ENCODE results near the gene RHBG.

Gene RHBG

GRCh38 chr1:156431366-156431765 lies 62.4 kb downstream of the RHBG start:
- Histone ChIP-seq H3K9ac (ENCODE audit: low read depth, low read length) (no peak overlapping the region), H3K4me2 (ENCODE audit: insufficient read depth, low read length) (no peak overlapping the region)

GRCh38 chr1:156431769-156432668 lies 63.0 kb downstream of the RHBG start:
- H3K36me3 ChIP-seq (ENCODE audit: insufficient read depth, low read length), result no peaks in the 10 kb centered on the region
- H3K9me3 ChIP-seq (ENCODE audit: insufficient read depth, low read length, severe bottlenecking), result no peaks in the 10 kb centered on the region
- ATAC-seq (ENCODE audit: insufficient read depth, low read depth) (no peak), DNase-seq (no peak)
- H3K79me2 ChIP-seq (ENCODE audit: insufficient read depth, low read length), result no peaks in the 10 kb centered on the region
- H3K9ac ChIP-seq (ENCODE audit: low read depth, low read length), result no peak overlapping the region
- no peak for TF ChIP-seq CTCF (IDR thresholded peaks at IDR 0.05; ENCODE audit: borderline replicate concordance, extremely low read depth, low read length, poor library complexity, severe bottlenecking)
- TF ChIP-seq EZH2 (IDR thresholded peaks at IDR 0.05; ENCODE audit: borderline replicate concordance, low read depth, low read length, severe bottlenecking), result no peak
- no peaks in the 10 kb centered on the region for H4K20me1 ChIP-seq (ENCODE audit: insufficient read depth, low read length)
- H3K27me3 ChIP-seq (ENCODE audit: insufficient read depth, low read length, poor library complexity), result peaks cover 38% of the 10 kb centered on the region
- H3K4me2 ChIP-seq (ENCODE audit: insufficient read depth, low read length), result no peak overlapping the region
- no peak overlapping the region for H3K27ac ChIP-seq (ENCODE audit: low read length)
- H3K4me3 ChIP-seq (ENCODE audit: low read depth in 1 of 2, low read length in 2 of 2), result no peak overlapping the region
- H2AFZ ChIP-seq (ENCODE audit: low read depth, low read length), result no peak overlapping the region
- H3K4me1 ChIP-seq (ENCODE audit: insufficient read depth, low read length), result no peaks in the 10 kb centered on the region

More at GRCh38 chr1:156431366-156431765, 62.4 kb downstream of the RHBG start:
- H3K4me1 ChIP-seq (ENCODE audit: insufficient read depth, low read length), result no peaks in the 10 kb centered on the region
- DNase-seq (no peak), ATAC-seq (ENCODE audit: insufficient read depth, low read depth) (no peak)
- H3K27me3 ChIP-seq (ENCODE audit: insufficient read depth, low read length, poor library complexity), result peaks cover 40% of the 10 kb centered on the region
- no peaks in the 10 kb centered on the region for H3K36me3 ChIP-seq (ENCODE audit: insufficient read depth, low read length)
- no peak for TF ChIP-seq CTCF (IDR thresholded peaks at IDR 0.05; ENCODE audit: borderline replicate concordance, extremely low read depth, low read length, poor library complexity, severe bottlenecking)
- no peak for TF ChIP-seq EZH2 (IDR thresholded peaks at IDR 0.05; ENCODE audit: borderline replicate concordance, low read depth, low read length, severe bottlenecking)
- no peak overlapping the region for H3K4me3 ChIP-seq (ENCODE audit: low read depth in 1 of 2, low read length in 2 of 2)
- no peaks in the 10 kb centered on the region for H4K20me1 ChIP-seq (ENCODE audit: insufficient read depth, low read length)
- H2AFZ ChIP-seq (ENCODE audit: low read depth, low read length), result no peak overlapping the region
- H3K27ac ChIP-seq (ENCODE audit: low read length), result no peak overlapping the region
- H3K9me3 ChIP-seq (ENCODE audit: insufficient read depth, low read length, severe bottlenecking), result no peaks in the 10 kb centered on the region
- no peaks in the 10 kb centered on the region for H3K79me2 ChIP-seq (ENCODE audit: insufficient read depth, low read length)

GRCh38 chr1:156432669-156433018 lies 63.6 kb downstream of the RHBG start:
- no peak overlapping the region for H3K27ac ChIP-seq (ENCODE audit: low read length)
- no peaks in the 10 kb centered on the region for H3K79me2 ChIP-seq (ENCODE audit: insufficient read depth, low read length)
- H3K4me1 ChIP-seq (ENCODE audit: insufficient read depth, low read length), result no peaks in the 10 kb centered on the region
- H3K9ac ChIP-seq (ENCODE audit: low read depth, low read length), result no peak overlapping the region
- H3K4me3 ChIP-seq (ENCODE audit: low read depth in 1 of 2, low read length in 2 of 2), result no peak overlapping the region
- TF ChIP-seq EZH2 (IDR thresholded peaks at IDR 0.05; ENCODE audit: borderline replicate concordance, low read depth, low read length, severe bottlenecking), result peak; percentile 30
- TF ChIP-seq CTCF (IDR thresholded peaks at IDR 0.05; ENCODE audit: borderline replicate concordance, extremely low read depth, low read length, poor library complexity, severe bottlenecking), result no peak
- no peaks in the 10 kb centered on the region for H3K36me3 ChIP-seq (ENCODE audit: insufficient read depth, low read length)
- no peak overlapping the region for H2AFZ ChIP-seq (ENCODE audit: low read depth, low read length)
- H3K9me3 ChIP-seq (ENCODE audit: insufficient read depth, low read length, severe bottlenecking), result no peaks in the 10 kb centered on the region
- H3K4me2 ChIP-seq (ENCODE audit: insufficient read depth, low read length), result no peak overlapping the region
- peaks cover 42% of the 10 kb centered on the region for H3K27me3 ChIP-seq (ENCODE audit: insufficient read depth, low read length, poor library complexity)
- DNase-seq (no peak), ATAC-seq (ENCODE audit: insufficient read depth, low read depth) (no peak)
- H4K20me1 ChIP-seq (ENCODE audit: insufficient read depth, low read length), result no peaks in the 10 kb centered on the region
